Endodermal cell (in vitro differentiated cells): ENCODE data around the gene APMAP. TPM values are rescaled to one million over a fixed set of nuclear protein-coding genes. Genes with fewer than 3 reads are reported as not detected.

Experiments
- DNase-seq: peaks from one replicate; pipeline ENCODE4 v3.0.0-alpha.2; 2017
- H3K27ac ChIP-seq: 2 replicates; pipeline ENCODE4 v1.5.1; 2013; ENCODE audit warnings: mild to moderate bottlenecking, low read depth, low read length, moderate library complexity
- H3K27me3 ChIP-seq: 2 replicates; pipeline ENCODE4 v1.6.1; 2013; ENCODE audit warnings: mild to moderate bottlenecking, low read length, moderate library complexity; ENCODE audit not compliant: insufficient read depth, control insufficient read depth, poor library complexity, severe bottlenecking
- H3K36me3 ChIP-seq: 2 replicates; pipeline ENCODE4 v1.7.0; 2013; ENCODE audit warnings: mild to moderate bottlenecking, low read length, moderate library complexity; ENCODE audit not compliant: control insufficient read depth, insufficient read depth
- H3K4me1 ChIP-seq: one replicate; pipeline ENCODE4 v1.7.0; 2013; ENCODE audit warnings: low read length; ENCODE audit not compliant: control insufficient read depth, insufficient read depth
- H3K4me3 ChIP-seq: 2 replicates; pipeline ENCODE4 v1.5.1; 2013; ENCODE audit warnings: mild to moderate bottlenecking, low read length, moderate library complexity
- H3K9ac ChIP-seq: 2 replicates; pipeline ENCODE4 v1.6.1; 2013; ENCODE audit warnings: mild to moderate bottlenecking, low read length, moderate library complexity; ENCODE audit not compliant: poor library complexity, severe bottlenecking; ENCODE audit errors: extremely low read depth
- H3K9me3 ChIP-seq: 2 replicates; pipeline ENCODE4 v1.6.1; 2013; ENCODE audit warnings: mild to moderate bottlenecking, low read length, moderate library complexity; ENCODE audit not compliant: control insufficient read depth
- H3K27ac Mint-ChIP-seq: 2 replicates; pipeline ENCODE4 v1.8.0; 2020; ENCODE audit warnings: mixed read lengths
- H3K27me3 Mint-ChIP-seq: 2 replicates; pipeline ENCODE4 v1.8.0; 2021; ENCODE audit warnings: mild to moderate bottlenecking, mixed read lengths; ENCODE audit not compliant: insufficient read depth
- H3K36me3 Mint-ChIP-seq: 2 replicates; pipeline ENCODE4 v1.8.0; 2020; ENCODE audit warnings: low read depth, mixed read lengths
- H3K4me1 Mint-ChIP-seq: 2 replicates; pipeline ENCODE4 v1.8.0; 2020; ENCODE audit warnings: mixed read lengths
- H3K4me3 Mint-ChIP-seq: 2 replicates; pipeline ENCODE4 v1.8.0; 2020; ENCODE audit warnings: mild to moderate bottlenecking, moderate library complexity, mixed read lengths
- H3K9me3 Mint-ChIP-seq: 2 replicates; pipeline ENCODE4 v1.8.0; 2020; ENCODE audit warnings: mild to moderate bottlenecking, mixed read lengths
- WGBS, 2 experiments: methylation state at CpG; one replicate each; pipeline versions ENCODE4 v1.1.5 to v1.1.7; 2013; ENCODE audit warnings: missing lambda C conversion rate in 2 of 2, mixed read lengths in 1 of 2; ENCODE audit not compliant: insufficient coverage in 1 of 2, insufficient read length in 1 of 2; 5-methylcytosine and 5-hydroxymethylcytosine counted together
- total RNA-seq, 2 donors: library from RNA; stranded (reverse); fragmentation: NEBNext Ultra II Directional in 1 of 2; extraction: Animal tissue kit (Norgen Biotek cat#: 25700) in 1 of 2; gene quantifications; 2 replicates in 1 of 2; 3 replicates in 1 of 2; pipeline ENCODE4 v1.2.1, GENCODE V29; 2021
- TF ChIP-seq, protein P1 (sequence below): fragments of 200-600 bp; sonication (generic); conservative IDR thresholded peaks from 2 replicates; pipeline ENCODE4 v1.5.0; 2021; ENCODE audit warnings: antibody characterized with exemption, mild to moderate bottlenecking

APMAP gene
- total RNA-seq, 2 donors from 2014 or later = 60.2 to 65.6 TPM

DNA sequence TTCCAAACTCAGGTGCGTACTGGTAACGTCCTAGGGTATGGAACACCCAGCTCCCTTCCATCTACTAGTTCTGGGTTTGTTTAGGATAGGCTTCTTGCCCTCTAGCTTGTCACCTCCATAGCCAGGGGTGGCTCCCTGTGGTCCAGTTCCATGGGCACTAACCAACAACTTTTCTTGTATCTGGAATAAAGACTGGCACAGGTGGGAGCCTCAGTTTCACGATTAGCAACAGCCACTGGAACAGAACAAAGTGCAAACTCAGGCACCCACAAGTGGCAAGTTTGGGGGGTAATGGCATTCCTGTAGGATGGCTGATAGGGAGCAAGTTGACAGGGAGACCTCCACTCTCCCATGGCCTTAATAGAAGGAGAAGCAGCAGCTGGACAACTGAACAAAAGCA, 5.6 kb upstream of the APMAP start:
- H3K9ac ChIP-seq = no peak overlapping the region
- H3K27ac ChIP-seq = no peak overlapping the region
- Mint-ChIP-seq H3K9me3 (peaks cover 6% of the 10 kb centered on the region), H3K4me3 (no peak overlapping the region), H3K27me3 (peaks cover 42% of the 10 kb centered on the region), H3K4me1 (peaks cover 4% of the 10 kb centered on the region), H3K27ac (no peak overlapping the region), H3K36me3 (no peaks in the 10 kb centered on the region)
- WGBS, 2 experiments = 79 to 94% methylated on average over 2 to 3 of the region's 3 CpGs
- no peaks in the 10 kb centered on the region for H3K36me3 ChIP-seq
- H3K27me3 ChIP-seq = peaks cover 51% of the 10 kb centered on the region
- DNase-seq = no peak
- TF ChIP-seq, protein P1, sequence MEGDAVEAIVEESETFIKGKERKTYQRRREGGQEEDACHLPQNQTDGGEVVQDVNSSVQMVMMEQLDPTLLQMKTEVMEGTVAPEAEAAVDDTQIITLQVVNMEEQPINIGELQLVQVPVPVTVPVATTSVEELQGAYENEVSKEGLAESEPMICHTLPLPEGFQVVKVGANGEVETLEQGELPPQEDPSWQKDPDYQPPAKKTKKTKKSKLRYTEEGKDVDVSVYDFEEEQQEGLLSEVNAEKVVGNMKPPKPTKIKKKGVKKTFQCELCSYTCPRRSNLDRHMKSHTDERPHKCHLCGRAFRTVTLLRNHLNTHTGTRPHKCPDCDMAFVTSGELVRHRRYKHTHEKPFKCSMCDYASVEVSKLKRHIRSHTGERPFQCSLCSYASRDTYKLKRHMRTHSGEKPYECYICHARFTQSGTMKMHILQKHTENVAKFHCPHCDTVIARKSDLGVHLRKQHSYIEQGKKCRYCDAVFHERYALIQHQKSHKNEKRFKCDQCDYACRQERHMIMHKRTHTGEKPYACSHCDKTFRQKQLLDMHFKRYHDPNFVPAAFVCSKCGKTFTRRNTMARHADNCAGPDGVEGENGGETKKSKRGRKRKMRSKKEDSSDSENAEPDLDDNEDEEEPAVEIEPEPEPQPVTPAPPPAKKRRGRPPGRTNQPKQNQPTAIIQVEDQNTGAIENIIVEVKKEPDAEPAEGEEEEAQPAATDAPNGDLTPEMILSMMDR = no peak
- H3K9me3 ChIP-seq = no peaks in the 10 kb centered on the region
- H3K4me3 ChIP-seq = no peak overlapping the region
- H3K4me1 ChIP-seq = no peaks in the 10 kb centered on the region

DNA sequence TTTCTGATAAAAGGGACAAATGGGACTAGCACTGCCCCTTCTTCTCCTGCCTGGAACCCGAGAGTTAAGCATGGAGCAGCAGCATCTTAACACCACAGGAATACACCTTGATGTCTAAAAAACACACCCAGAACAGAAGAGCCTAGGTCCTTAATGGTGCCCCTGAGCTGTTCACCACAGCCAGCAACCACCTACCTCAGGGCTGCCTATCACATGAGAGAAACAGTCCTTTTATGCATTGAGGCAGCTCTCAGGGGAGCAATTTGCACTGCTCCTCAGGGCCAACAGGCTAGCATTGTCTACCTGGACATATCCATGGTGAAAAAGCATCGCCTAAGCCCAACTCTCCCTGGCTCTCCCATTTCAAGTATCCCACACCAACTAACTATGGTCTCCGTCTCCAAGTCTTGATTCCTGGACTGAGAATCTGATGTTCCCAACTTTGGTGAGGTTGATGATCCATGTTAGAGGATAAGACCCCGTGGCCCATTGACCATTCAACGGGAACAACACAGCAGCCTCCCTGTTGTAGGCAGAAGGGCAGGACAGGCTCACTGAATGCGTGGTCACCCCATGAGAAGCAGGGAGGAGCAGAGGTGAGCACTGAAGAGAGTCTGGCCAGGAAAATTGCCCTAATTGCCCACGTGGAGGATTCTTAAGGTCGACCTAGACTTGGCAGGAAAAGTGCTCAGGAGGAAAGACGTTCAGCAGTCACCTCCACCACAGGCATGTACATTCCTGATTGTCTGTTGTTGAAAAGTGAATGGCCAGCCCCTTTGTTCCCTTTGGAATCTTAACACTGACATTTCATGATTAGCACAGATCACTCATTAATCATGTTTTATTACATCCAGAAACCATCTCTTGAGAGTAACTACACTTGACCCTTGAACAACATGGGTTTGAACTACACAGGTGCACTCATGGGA, 4.2 kb upstream of the APMAP start:
- no peaks in the 10 kb centered on the region for H3K9me3 Mint-ChIP-seq
- H3K4me3 Mint-ChIP-seq = no peak overlapping the region
- Histone ChIP-seq H3K9ac (no peak overlapping the region), H3K9me3 (no peaks in the 10 kb centered on the region), H3K4me3 (no peak overlapping the region), H3K36me3 (no peaks in the 10 kb centered on the region), H3K27me3 (peaks cover 46% of the 10 kb centered on the region), H3K4me1 (no peaks in the 10 kb centered on the region), H3K27ac (no peak overlapping the region)
- peak; percentile 26 for DNase-seq
- peaks cover 42% of the 10 kb centered on the region for H3K27me3 Mint-ChIP-seq
- H3K4me1 Mint-ChIP-seq = peaks cover 7% of the 10 kb centered on the region
- H3K27ac Mint-ChIP-seq = no peak overlapping the region
- no peaks in the 10 kb centered on the region for H3K36me3 Mint-ChIP-seq
- 75 to 77% methylated on average over 9 of the region's 9 CpGs for WGBS, 2 experiments
- TF ChIP-seq, protein P1 = no peak

DNA sequence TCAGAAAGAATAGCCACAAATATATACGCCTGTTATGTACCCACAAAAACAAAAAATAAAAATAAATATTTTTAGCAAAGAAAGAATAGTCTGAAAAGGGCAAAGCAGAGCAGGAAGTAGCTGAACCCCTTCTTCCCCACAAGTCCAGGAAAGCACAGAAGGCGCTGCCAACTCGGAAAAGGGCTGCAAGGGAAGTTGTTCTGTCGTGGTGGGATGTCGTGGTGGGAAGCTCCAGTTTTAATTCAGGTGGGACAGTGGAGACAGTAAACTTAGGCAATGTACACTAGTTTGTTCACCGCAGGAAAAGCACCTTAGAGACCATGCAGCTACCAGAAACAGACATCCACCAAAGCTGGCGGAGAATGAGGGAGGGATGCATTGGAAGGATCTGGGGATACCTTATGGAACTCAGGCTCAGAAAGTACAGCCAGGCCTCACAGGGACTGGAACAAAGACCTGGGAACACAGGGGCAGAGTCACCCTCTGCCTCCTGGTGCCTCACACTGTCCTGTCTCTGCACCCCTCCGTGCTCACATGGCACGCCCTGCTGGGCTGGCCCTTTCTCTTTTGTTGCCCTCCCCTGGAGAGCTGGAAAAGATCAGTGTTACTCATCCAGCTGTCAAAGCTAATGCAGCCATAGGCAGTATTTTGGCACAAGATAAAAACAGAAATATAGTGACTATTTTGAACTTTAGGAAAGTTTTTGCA, 3.3 kb upstream of the APMAP start:
- Mint-ChIP-seq H3K9me3 (no peaks in the 10 kb centered on the region), H3K27me3 (peaks cover 42% of the 10 kb centered on the region), H3K4me1 (peaks cover 14% of the 10 kb centered on the region), H3K4me3 (no peak overlapping the region), H3K27ac (no peak overlapping the region), H3K36me3 (no peaks in the 10 kb centered on the region)
- Histone ChIP-seq H3K36me3 (no peaks in the 10 kb centered on the region), H3K9ac (no peak overlapping the region), H3K9me3 (no peaks in the 10 kb centered on the region), H3K27ac (no peak overlapping the region), H3K4me1 (peaks cover 5% of the 10 kb centered on the region), H3K4me3 (no peak overlapping the region), H3K27me3 (peaks cover 46% of the 10 kb centered on the region)
- TF ChIP-seq, protein P1 = no peak
- DNase-seq = peak; percentile 44
- WGBS, 2 experiments = 50 to 84% methylated on average over 2 to 8 of the region's 9 CpGs
